ENCODE measurements around the gene ZMYND11. TPM values are rescaled to one million over a fixed set of nuclear protein-coding genes. Genes with fewer than 3 reads are reported as not detected.

The ZMYND11 gene
- total RNA-seq, 2 donors from 2014 or later: 34.1 to 48.5 TPM

- H3K9me3 ChIP-seq: no peaks in the 10 kb centered on the region
- no peak for DNase-seq
- no peak overlapping the region for H3K27ac ChIP-seq
- TF ChIP-seq CTCF (IDR thresholded peaks at IDR 0.05): no peak
- no peaks in the 10 kb centered on the region for H3K4me1 ChIP-seq
- no peak overlapping the region for H3K9ac ChIP-seq (ENCODE audit: low read depth in 2 of 2, low read length in 2 of 2)
- H3K36me3 ChIP-seq: no peaks in the 10 kb centered on the region
- no peak overlapping the region for H3K4me3 ChIP-seq
- no peaks in the 10 kb centered on the region for H3K27me3 ChIP-seq
- intact Hi-C loops (cut with DNase I): no loop called here
Observed at GRCh38 chr10:287814-288213, 152.6 kb downstream of the ZMYND11 start.

GRCh38 chr10:288316-289200, 153.3 kb downstream of the ZMYND11 start:
- Histone ChIP-seq H3K27ac (no peak overlapping the region), H3K4me3 (no peak overlapping the region), H3K9ac (ENCODE audit: low read depth in 2 of 2, low read length in 2 of 2) (no peak overlapping the region), H3K36me3 (no peaks in the 10 kb centered on the region), H3K27me3 (no peaks in the 10 kb centered on the region), H3K4me1 (no peaks in the 10 kb centered on the region), H3K9me3 (no peaks in the 10 kb centered on the region)
- intact Hi-C loops (cut with DNase I): no loop called here
- TF ChIP-seq CTCF (IDR thresholded peaks at IDR 0.05): no peak
- DNase-seq: no peak

- TF ChIP-seq CTCF (IDR thresholded peaks at IDR 0.05): no peak
- Histone ChIP-seq H3K4me1 (no peaks in the 10 kb centered on the region), H3K9ac (ENCODE audit: low read depth in 2 of 2, low read length in 2 of 2) (no peak overlapping the region), H3K9me3 (no peaks in the 10 kb centered on the region), H3K4me3 (no peak overlapping the region), H3K27ac (no peak overlapping the region), H3K27me3 (no peaks in the 10 kb centered on the region), H3K36me3 (no peaks in the 10 kb centered on the region)
- intact Hi-C loops (cut with DNase I): no loop called here
- DNase-seq: no peak
Observed at GRCh38 chr10:289581-289980, 154.3 kb downstream of the ZMYND11 start.

- no peak overlapping the region for H3K27ac ChIP-seq
- intact Hi-C loops (cut with DNase I): no loop called here
- no peak for TF ChIP-seq CTCF (IDR thresholded peaks at IDR 0.05)
- no peaks in the 10 kb centered on the region for H3K27me3 ChIP-seq
- no peaks in the 10 kb centered on the region for H3K9me3 ChIP-seq
- no peak overlapping the region for H3K9ac ChIP-seq (ENCODE audit: low read depth in 2 of 2, low read length in 2 of 2)
- no peaks in the 10 kb centered on the region for H3K36me3 ChIP-seq
- H3K4me3 ChIP-seq: no peak overlapping the region
- no peaks in the 10 kb centered on the region for H3K4me1 ChIP-seq
- DNase-seq: no peak
Observed at GRCh38 chr10:290026-290725, 154.9 kb downstream of the ZMYND11 start.

GRCh38 chr10:293636-294035, 158.4 kb downstream of the ZMYND11 start:
- H3K27ac ChIP-seq: no peak overlapping the region
- no peak overlapping the region for H3K9ac ChIP-seq (ENCODE audit: low read depth in 2 of 2, low read length in 2 of 2)
- H3K4me1 ChIP-seq: no peaks in the 10 kb centered on the region
- H3K9me3 ChIP-seq: no peaks in the 10 kb centered on the region
- no peak for TF ChIP-seq CTCF (IDR thresholded peaks at IDR 0.05)
- no peaks in the 10 kb centered on the region for H3K27me3 ChIP-seq
- DNase-seq: no peak
- no peaks in the 10 kb centered on the region for H3K36me3 ChIP-seq
- intact Hi-C loops (cut with DNase I): no loop called here
- H3K4me3 ChIP-seq: no peak overlapping the region
